HG03442 (cell line): ENCODE measurements around the gene OTUD1.

Source experiments
- ATAC-seq: cut with Tn5 transposase; IDR thresholded peaks from one replicate; pipeline ENCODE4 v1.9.1; 2021; ENCODE audit warnings: mild to moderate bottlenecking, moderate library complexity; ENCODE audit not compliant: unreplicated experiment

The OTUD1 gene

DNA sequence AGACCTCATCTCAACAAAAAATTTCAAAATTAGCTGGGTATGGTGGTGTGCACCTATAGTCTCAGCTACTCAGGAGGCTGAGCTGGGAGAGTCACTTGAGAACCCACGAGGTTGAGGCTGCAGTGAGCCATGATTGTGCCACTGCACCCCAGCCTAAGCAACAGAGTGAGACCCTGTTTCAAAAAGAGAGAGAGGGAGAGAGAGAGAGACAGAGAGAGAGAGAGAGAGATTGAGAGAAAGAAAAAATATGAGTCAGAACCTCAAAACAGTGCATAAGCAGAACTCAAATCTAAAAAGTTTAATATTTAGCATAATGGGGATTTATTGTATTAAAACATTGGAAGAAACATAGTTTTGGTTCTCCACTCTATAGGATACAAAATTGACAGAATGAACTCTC lies 17.5 kb upstream of the OTUD1 start:
- ATAC-seq = no peak

DNA sequence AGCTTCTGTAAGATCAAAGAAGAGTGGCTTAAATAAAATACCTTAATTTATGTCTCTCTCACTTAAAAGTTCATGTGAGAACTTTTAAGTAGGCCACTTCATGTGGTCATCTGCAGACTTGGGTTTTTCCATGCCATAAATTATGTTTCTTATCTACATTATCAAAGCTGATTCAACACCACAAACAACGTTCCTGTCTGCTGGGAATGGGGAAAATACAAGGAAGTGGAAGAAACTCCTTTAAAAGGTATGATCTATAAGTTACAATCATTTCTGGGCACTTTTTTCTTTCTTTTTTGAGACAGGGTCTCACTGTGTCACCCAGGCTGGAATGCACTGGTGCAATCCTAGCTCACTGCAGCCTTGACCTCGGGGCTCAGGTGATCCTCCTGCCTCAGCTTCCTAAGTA lies 16.9 kb upstream of the OTUD1 start:
- ATAC-seq = no peak

DNA sequence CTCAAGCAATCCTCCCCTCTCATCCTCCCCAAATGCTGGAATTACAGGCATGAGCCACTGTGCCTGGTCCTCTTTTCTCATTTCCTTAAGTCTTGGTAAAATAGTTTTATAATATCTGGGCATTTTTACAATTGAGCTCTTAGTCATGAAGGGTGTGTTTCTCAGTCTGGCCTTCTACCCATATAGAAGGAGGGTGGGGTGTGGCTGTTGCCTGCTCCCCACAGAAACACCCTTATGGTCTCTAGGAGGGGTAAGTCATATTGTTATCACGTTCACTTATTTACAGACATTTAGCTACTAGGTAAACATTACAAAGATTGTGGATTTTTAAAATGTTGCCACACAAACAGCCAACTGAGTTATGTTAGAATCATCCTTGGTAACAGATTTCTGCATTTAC lies 6.7 kb upstream of the OTUD1 start:
- ATAC-seq = no peak

DNA sequence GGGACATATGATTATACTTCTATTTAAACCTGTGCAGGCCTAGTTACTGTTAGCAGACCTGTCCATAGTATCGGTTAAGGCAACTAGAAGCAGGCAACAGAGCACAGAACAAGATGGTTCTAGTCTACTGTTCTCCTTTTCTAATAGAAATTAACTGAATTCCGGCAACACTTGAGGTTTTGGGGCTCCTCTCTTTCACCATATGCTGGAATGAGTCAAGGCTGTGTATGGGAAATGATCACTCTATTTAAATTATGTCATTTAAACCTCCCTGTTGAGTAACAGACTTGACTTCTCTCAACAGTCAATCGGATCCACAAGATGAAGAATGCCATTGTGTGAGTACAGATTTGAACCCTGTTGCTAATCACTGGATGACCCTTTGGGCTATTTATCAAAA lies 6.2 kb upstream of the OTUD1 start:
- ATAC-seq = no peak

DNA sequence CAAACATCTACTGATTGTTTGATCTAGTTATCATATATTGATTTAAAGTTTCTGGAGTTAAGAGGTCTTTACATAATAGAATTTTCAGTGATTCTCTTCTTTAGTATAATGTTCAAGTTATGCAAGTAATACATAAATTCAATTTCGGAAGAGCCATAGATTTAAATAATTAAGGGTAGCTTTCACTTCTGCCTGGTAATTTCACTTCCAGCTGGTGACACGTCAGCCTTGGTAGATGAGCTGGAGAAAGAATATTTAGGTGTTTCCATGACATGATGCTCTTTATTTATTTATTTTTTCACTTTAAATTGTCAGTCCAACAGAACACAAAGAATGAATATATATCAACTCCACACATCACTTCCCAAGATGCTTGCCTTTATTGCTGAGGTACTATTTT lies 5.2 kb upstream of the OTUD1 start:
- ATAC-seq = no peak

DNA sequence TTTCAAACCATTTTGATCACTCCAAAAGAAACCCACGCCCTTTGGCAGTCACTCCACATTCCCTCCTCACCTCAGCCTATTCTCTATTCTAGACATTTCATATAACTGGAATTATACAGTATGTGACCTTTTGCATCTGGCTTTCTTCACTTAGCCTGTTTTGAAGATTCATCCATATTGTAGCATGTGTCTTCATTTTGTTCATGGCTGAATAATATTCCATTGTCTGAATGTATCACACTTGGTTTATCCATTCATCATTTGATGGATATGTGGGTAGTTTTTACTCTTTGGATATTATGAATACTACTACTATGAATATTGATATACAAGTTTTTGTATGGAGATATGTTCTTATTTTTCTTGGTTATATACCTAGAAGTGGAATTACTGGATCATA lies 3.5 kb upstream of the OTUD1 start:
- no peak for ATAC-seq

DNA sequence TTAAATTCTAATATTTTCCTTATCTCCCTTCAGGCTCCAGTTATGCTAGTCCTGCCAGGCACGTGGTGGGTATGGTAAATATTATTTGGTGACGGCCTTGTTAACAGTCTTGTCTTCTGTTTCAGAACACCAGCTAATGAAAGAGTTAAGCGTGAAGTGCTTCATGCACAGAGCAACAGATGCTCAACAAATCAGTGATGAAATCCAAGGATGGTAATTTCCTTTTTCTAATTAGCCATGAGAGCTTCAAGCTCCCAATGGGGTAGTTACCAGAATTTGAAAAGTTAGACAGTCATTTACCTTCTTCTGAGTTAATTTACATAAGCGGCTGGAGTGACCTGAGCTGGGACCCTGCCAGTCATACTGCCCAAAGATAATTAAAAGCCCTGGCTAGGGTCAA lies 1.9 kb upstream of the OTUD1 start:
- ATAC-seq = no peak

DNA sequence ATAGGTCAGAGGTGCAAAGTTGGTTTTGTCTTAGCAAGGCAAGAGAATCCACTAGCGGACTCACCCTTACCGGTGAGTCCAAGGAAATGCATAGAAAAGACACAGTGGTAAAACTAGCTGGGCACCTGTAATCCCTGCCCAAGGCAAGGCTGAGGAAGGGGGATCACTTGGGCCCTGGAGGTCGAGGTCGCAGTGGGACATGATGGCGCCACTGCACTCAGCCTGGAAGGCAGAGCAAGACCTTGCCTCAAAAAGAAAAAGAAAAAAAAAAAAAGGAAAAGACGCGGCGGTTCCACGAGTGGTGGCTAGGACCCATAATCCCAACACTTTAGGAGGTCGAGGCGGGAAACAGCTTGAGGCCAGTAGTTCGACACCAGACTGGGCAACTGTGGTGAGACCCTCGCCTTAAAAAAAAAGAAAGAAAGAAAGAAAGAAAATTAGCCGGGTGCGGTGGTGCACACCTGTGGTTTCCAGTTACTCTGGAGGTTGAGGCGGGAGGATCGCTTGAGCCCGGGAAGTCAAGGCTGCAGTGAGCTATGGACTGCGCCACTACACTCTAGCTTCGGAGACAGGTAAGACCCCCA lies 820 bp upstream of the OTUD1 start:
- ATAC-seq = no peak

DNA sequence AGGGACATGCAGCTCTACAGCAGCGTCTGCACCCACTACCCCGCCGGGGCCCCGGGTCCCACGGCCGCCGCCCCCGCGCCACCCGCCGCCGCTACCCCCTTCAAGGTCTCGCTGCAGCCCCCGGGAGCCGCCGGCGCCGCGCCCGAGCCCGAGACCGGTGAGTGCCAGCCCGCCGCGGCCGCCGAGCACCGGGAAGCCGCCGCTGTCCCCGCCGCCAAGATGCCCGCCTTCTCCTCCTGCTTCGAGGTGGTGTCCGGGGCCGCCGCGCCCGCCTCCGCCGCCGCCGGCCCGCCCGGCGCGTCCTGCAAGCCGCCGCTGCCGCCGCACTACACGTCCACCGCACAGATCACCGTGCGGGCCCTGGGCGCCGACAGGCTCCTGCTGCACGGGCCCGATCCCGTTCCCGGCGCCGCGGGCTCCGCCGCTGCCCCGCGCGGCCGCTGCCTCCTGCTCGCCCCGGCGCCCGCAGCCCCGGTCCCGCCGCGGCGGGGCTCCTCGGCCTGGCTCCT lies 631 bp downstream of the OTUD1 start:
- peak; percentile 4 for ATAC-seq

DNA sequence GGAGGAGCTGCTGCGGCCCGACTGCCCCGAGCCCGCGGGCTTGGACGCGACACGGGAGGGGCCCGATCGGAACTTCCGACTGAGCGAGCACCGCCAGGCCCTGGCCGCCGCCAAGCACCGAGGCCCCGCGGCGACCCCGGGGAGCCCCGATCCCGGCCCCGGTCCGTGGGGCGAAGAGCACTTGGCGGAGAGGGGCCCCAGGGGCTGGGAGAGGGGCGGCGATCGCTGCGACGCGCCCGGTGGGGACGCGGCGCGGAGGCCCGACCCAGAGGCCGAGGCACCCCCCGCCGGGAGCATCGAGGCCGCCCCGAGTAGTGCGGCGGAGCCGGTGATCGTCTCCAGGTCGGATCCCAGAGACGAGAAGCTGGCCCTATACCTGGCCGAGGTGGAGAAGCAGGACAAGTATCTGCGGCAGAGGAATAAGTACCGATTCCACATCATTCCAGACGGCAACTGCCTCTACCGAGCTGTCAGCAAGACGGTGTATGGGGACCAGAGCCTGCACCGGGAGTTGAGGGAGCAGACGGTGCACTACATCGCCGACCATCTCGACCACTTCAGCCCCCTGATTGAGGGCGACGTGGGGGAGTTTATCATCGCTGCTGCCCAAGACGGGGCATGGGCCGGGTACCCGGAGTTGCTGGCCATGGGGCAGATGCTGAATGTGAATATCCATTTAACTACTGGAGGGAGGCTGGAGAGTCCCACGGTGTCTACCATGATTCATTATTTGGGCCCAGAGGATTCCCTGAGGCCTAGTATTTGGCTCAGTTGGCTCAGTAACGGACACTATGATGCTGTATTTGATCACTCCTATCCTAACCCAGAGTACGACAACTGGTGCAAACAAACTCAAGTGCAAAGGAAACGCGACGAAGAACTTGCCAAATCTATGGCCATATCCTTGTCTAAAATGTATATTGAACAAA lies 1.4 kb downstream of the OTUD1 start:
- ATAC-seq = peak; percentile 10

DNA sequence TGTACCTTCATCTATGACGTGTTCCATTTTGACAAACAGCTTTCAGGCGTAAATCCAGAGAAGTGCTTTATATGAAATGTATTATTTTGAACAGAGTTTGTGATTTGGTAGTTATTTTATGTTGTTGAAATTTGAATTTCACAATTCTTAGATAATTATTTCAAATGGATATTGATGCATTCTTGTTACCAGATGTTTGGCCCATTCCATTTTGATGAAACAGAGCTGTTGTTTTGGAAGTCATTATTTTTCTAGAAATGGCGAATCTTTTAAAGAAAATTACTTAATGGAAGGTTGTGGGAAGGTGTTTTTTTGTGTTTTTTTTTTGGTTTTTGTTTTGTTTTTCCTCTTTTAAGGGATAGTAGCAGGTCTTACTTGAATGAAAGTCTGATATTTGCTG lies 2.4 kb downstream of the OTUD1 start:
- ATAC-seq = no peak

DNA sequence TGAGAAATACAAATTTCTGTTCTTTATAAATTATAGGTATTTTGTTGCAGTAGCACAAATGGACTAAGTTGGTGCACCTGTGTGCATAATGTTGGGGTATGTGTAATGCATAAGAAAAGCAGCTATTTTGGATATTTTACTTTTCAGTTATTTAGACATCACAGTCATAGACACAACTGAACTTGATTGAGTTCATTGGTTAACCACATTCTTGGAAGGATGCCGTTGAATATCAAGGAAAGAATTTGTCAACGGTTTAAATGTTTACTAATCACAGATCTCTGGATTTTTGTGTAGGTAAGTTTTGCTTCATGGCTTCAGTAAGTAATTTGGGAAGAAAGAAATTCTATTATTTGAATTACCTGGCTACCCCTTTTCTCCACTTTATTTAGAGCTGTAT lies 4.1 kb downstream of the OTUD1 start:
- no peak for ATAC-seq

DNA sequence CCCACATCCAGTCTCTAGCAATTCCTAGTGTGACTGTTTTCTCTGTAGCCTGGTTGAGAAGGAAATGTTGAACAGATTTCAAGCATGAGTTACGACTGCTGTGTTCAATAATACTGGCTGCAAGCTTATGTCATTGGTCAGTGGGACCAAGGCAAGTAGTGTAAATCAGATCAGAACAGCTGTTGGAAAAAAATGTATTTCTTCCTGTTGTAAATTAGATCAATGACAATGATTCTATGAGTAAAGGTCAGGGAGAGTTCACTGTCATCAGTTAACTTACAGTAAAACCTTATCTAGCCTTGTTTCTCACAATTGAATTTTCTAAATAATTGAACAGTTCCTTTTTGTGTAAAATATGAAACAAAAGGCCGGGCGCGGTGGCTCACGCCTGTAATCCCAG lies 6.7 kb downstream of the OTUD1 start:
- ATAC-seq = no peak

DNA sequence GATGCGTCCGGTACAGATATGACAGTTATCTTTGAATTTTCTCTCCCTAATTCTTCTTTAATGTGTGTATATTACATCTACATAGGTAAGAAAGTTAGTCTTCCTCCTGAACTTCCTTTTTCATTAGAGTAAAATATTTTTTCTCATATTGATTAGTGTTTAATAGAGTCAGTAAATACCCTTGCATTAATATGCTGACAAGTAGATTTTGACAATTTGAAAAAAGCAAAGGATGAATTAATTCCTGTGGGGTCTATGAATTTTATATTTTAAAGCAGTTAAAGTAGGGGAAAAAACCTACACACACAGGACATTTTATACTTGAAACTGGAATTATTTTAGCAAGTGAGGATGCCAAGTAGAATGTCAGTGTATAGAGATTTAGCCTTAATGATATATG lies 9.4 kb downstream of the OTUD1 start:
- no peak for ATAC-seq

DNA sequence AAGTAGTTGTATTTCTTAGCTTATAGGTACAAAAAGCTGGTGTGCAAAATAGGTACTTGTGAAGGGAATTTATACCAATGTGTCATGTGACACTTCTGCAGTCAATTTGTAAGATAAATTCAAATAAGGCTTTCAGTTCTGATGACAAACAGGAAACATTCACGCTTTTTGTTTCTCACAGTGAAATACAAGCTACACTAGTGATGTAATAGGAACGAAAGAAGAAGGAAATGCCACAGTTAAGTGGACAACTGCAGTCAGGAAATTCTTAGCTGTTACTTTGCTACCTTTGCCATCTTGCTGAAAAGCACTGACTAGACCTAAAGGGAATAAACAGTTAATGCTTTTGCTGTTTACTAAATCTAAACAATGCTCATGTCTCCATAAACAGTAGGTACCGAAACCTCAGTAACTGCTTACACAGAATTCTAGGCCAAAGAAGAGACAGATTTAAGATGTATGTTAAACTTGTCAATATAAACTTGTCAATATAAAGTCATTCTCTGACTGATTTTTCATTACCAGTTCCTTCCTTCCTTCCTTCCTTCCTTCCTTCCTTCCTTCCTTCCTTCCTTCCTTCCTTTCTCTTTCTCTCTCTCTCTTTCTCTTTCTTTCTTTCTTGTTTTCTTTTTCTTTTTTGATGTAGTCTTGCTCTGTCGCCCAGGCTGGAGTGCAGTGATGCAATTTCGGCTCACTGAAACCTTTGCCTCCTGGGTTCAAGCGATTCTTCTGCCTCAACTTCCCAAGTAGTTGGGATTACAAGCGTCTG lies 10.1 kb downstream of the OTUD1 start:
- peak; percentile 94 for ATAC-seq

DNA sequence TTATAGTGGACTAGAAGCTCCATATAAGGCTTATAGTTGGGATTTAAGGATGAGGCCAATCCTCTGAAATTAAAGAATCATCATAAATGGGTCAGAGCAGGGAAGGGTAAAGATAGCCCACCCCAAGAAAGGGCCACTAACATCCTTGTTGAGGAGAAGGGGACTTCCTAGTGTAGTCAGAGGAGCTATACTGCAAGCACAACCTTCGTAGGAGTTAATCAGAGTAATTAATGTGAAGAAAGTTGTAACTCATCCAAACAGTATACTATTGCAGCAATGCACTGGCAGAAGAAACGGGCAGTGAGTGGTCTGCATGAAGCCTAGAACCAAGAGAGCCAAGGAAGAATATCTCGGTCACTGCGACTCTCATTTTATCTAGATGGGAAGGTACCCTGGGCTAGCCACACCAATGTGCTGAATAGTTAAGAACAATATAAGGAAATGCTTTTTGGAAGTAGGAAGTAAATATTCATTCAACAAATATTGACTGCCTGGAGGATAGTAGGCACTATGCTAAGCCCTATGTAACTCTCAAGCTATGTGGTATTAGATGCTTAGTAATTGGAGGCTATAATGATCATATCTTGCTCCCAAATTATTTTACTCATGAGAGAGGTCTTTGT lies 13.3 kb downstream of the OTUD1 start:
- ATAC-seq = no peak

DNA sequence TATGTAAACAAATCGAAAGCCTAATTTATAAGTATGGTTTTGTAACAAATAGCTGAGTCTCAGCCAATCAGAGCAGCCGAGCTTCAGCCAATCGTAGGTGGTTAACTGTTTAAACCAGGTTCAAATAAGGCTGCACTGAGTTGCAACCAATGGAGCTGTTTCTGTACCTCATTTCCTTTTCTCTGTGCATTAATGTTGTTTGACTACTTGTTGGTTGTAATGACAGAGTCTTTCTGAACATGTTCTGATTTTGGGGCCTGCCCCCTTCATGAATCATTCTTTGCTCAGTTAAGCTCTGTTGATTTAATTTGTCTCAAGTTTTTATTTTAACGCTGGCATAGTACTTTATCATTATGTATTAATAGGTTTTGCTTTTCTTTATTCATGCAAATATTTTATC lies 14.6 kb downstream of the OTUD1 start:
- ATAC-seq = no peak

DNA sequence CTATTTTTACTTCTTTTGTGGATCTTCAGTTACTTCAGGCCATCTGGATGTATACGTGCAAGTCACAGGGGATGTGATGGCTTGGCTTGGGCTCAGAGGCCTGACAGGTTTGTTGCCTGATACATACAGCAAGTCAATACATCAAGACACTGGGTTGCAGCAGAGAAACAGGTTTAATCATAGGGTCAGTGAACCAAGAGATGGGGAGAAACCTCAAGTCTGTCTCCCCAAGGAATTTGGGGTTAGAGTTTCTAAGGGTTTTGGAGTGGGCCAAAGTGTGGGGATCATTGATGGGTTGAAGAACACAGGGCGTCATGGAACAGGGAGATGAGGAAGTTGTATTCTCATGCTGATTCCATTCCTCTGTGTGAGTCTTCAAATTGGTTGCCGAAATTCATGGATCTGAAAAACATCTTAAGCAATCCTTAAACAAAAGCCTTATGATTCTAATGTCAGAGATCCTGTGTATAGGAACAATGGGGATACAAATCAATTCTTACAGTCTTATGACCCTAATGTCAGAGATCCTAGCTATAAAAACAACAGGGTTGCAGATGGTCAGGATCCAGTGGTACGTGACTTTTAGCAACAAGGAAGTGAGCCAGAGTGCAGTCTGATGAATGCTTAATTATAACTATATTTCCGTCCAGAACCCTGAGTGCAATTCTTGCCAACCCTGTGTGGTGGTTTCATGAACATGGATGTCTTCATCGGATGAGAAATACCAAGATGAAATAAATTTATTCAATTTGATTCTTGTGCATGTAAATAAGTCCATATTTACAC lies 18.9 kb downstream of the OTUD1 start:
- no peak for ATAC-seq

DNA sequence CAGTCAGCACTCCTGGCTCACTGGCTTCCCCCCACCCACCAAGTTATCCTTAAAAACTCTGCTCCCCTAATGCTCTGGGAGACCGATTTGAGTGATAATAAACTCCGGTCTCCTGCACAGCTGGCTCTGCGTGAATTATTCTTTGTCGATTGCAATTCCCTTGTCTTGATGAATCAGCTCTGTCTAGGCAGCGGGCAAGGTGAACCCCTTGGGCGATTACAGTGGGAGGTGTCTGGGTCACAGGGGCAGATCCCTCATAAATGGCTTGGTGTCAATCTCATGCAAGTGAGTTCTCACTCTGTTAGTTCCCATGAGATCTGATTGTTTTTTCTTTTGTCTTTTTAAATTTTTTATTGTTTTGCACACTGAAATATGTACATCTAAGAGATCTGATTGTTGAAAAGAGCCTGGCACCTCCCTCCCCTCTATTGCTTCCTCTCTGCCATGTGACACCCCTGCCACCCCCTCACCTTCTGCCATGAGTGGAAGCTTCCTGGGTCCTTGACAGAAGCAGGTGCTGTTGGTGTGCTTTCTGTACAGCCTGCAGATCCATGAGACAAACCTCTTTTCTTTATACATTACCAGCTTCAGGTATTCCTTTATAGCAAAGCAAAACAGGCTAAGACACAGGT lies 20.5 kb downstream of the OTUD1 start:
- ATAC-seq = no peak

DNA sequence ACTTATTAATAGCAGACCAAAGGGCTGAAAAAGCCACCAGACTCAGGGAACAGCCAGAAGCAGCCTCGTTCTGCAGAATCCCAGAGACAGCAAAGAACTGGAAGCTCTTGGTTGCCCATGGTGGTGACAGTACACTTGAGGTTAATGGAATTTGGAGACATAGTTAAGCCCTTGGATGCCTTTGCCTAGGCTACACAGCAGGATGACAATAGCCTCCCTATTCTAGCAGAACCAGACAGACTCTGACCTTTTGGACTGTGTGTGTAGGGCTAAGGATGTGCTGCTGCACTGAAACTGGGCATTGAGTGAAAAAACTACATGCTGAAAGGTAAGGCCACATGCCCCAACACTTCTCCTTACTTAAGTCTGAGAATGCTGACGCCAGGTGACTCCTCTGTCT lies 22.7 kb downstream of the OTUD1 start:
- ATAC-seq = no peak
